Measurements from ENCODE around the gene POGZ.

DNA sequence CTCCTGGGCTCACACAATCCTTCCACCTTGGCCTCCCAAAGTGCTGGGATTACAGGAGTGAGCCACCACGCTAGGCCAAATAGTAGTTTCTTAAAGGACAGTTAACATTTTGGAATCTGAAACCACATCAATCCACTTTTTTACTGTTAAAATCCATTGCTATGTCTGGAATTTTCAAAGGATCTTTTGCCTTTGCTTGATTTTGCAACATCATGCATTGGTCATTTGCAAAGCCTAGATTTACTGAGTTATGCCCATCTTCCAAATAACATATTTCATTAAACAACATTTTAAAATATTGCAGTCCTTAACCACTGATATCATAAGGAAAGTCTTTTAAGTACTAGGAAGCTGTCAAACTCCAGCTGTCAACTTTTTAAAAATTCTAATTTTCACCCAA is 3.3 kb downstream of the POGZ start:
- TF ChIP-seq GABPA (IDR thresholded peaks at IDR 0.05; ENCODE audit: low read depth), result no peak
- TF ChIP-seq, protein P1, sequence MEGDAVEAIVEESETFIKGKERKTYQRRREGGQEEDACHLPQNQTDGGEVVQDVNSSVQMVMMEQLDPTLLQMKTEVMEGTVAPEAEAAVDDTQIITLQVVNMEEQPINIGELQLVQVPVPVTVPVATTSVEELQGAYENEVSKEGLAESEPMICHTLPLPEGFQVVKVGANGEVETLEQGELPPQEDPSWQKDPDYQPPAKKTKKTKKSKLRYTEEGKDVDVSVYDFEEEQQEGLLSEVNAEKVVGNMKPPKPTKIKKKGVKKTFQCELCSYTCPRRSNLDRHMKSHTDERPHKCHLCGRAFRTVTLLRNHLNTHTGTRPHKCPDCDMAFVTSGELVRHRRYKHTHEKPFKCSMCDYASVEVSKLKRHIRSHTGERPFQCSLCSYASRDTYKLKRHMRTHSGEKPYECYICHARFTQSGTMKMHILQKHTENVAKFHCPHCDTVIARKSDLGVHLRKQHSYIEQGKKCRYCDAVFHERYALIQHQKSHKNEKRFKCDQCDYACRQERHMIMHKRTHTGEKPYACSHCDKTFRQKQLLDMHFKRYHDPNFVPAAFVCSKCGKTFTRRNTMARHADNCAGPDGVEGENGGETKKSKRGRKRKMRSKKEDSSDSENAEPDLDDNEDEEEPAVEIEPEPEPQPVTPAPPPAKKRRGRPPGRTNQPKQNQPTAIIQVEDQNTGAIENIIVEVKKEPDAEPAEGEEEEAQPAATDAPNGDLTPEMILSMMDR (IDR thresholded peaks at IDR 0.05; ENCODE audit: insufficient read depth, low read length), result no peak
- no peak for TF ChIP-seq POLR2AphosphoS5 (IDR thresholded peaks at IDR 0.05; ENCODE audit: low read depth)
- no peak for TF ChIP-seq SPI1 (IDR thresholded peaks at IDR 0.05; ENCODE audit: borderline replicate concordance, low read depth)
- TF ChIP-seq REST (IDR thresholded peaks at IDR 0.05; ENCODE audit: insufficient replicate concordance, low read depth), result no peak
